GM19239 (cell line): ENCODE data around the gene A3GALT2.

Experiments used
- DNase-seq: peaks from one replicate; pipeline ENCODE4 v3.0.0; 2011; ENCODE audit warnings: low spot score; ENCODE audit not compliant: insufficient read length
- FAIRE-seq: peaks from 2 replicates; lab custom pipeline; 2011; peaks lifted over from hg19 to GRCh38; lab: Jason Lieb, UNC

The A3GALT2 gene

GRCh38 chr1:33351281-33351660 is 30.4 kb upstream of the A3GALT2 start:
- no peak for FAIRE-seq
- no peak for DNase-seq

DNA sequence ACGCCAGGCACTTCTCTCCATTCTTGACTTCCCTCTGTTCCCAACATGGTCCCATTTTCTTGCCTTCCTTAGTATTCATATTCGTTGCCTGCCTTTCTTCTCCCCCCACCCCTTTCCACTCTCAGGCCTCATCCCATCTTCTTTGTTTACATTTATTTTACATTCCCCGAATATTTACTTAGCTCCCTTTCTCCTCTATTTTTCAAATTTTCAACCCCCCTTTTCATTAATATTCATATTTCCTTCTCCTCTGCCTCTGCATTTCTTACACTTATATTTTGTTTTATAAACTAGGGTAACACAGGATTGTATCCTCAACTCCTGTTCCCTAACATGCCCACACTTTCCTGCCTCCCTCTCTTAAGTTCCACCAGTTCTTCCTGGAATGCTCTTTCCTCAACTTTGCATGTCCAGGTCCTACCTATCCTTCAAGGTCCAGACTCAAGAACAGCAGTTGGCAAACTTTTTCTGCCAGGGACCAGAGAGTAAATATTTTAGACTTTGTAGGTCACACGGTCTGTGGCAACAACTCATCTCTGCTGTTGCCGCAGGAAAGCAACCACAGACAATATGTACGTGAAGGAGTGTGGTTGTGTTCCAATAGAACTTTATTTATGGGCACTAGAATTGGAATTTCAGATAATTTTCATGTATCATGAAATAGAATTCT is 29.8 kb upstream of the A3GALT2 start:
- FAIRE-seq (peak; percentile 85), DNase-seq (no peak)

DNA sequence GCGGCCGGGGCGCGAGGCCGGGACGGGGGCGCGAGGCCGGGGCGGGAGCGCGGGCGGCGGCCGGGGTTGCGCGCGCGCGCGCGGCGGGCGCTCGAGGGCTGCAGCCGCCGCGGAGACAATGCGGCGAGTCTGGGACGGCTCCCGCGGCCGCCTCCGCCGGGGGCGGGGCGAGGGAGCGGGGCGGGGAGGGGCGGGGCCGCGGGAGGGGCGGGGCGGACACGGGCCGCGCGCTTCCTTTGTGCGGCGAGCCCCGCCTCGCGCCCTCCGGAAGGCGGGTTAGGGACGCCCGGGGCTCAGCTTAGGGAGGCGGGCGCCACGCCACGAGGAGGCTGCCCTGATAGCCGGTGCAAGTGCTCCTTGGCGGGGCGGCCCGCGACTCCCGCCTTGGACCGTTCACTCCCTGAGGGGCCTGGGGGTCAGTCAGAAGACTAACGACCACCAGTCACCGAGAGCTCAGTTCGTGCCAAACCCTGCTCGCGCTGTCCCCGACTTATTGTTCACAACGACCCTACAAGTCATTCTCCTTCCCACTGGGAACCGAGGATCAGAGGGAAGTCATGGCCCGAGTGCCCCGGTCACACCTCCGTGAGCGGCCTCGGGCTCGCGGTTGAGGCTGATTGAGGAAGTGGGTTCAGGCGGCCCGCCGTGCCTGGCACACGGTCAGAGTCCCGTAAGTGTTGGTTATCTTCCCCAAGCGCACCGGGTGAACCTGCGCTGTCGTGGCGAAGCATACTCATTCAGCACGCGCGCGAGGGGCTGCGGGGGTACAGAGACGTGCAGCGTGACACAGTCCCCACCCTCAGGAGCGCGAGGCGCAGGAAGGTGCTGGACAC is 29.1 kb upstream of the A3GALT2 start:
- DNase-seq = peak; percentile 96
- peak; percentile 28 for FAIRE-seq

GRCh38 chr1:33349081-33349759 is 28.3 kb upstream of the A3GALT2 start:
- peak; percentile 55 for DNase-seq
- no peak for FAIRE-seq

DNA sequence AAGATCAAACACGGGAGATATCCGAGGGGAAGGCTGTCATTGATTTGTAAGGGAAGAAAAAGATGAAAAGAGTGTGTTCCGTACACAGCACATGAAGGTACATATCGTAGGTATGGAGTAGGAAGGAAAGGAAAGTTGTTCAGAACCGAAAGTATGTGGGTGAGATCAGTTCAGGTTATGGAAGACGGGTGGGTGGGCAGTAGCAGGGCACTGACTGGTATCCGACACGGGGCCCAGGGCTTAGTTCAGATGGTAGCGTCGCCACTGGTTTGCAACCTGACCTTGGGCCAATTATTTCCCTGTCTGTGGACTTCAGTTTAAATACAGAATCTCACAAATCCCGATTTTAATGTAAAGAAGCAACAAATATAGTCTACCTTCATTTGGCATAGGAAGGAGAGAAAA is 27.8 kb upstream of the A3GALT2 start:
- DNase-seq (no peak), FAIRE-seq (peak; percentile 90)

DNA sequence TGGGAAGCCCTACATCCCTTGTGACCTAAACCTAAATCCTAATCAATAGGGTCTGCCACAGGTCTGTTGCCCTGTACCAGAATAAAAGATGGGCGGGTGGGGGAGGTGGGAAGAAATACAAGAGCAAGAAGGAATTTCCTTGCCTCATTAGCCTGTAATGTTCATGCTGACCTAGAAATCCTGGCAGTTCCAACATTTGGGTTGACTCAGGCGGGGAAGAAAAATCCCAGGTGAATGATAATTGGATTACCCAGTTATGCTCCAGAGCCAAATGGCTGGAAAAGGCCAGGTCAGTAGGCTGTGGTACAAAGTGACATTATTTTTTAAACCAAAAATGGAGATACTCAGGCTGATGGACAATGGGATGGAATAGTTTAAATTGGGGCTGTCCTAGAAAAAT is 27.3 kb upstream of the A3GALT2 start:
- FAIRE-seq (no peak), DNase-seq (no peak)

- FAIRE-seq = no peak
- DNase-seq = no peak
These were observed 26.7 kb upstream of the A3GALT2 start for GRCh38 chr1:33347650-33347992.

DNA sequence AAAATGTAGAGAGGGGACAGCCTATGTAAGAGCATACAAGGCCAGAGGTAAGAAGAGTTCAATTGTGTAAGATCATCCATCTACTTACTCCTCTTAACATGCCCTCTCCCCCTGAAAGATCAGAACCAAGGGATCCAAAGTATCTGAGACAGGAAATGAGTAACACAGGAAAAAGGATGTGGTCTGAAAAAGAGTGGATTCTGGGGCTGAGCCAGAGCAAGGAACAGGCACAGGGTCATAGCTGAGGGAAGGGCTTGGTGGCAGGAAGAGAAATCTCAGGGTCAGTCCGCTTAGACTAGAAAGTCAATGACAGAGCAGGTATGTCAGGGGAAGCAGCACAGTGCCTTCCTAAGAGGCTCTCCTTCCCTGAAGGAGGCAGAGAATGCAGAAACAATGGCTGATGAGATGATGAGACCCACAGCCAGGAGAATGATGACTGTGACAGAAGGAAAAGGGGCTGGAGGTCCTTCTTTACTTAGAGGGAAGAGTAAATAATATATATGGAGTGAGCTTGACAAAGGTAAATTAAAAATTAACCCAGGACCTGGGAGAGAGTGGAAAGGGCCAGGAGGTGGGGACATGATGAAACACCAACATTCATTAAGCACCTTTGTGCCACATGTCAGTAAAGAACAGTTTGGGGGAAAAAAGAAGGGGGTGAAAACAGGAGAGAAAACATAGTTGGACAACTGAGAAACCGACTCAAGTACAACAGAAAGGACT is 26.2 kb upstream of the A3GALT2 start:
- FAIRE-seq = no peak
- no peak for DNase-seq

- no peak for FAIRE-seq
- DNase-seq = no peak
These were observed 25.6 kb upstream of the A3GALT2 start for GRCh38 chr1:33346533-33346926.

DNA sequence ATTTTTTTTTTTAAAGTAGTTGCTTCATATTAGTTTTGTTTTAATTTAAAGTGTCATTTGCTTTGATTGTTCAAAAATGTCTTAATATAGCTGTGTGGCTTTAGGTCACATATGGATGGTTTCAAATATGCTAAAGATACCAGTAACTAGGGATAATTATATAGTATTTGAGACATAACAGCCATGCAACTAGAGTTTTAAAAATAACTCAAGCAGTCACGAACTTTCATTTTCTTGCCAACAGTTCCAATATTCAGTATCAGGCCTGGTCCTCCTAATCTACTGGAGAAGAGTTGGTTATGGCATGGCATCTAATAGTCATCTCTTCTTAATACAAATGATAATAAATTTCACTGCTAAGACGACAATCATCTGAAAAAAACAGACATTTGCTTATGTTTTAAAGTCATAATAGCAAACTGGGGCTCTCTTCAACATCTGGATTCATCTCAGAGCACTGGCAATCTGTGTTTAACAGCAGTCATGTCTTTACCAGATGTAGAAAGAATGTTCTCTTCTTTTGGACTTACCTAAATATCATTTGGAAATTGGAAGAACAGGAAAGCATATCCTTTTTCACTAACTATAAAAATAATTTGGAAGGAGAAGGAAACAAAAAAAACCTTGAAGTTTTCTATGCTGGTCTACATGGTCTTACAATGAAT is 24.1 kb upstream of the A3GALT2 start:
- DNase-seq (no peak), FAIRE-seq (no peak)

DNA sequence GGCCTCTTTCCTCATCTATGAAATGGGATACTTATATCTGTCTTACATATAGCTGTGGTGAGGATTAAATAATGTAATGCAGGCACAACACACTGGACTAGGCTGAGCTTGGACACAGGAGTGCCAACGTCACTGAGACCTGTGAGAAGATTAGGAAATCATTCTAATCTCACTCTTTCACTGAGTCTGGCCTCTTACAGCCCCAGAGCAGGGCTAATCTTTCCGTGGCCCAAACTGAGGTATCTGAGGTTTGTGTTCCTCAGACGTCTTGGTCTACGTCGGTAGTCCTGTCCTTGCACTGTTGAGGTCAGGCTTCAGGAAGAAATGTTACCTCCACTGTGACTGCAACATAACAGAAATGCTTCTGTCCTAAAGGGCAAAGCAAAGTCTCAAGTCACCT is 22.6 kb upstream of the A3GALT2 start:
- DNase-seq (no peak), FAIRE-seq (no peak)

DNA sequence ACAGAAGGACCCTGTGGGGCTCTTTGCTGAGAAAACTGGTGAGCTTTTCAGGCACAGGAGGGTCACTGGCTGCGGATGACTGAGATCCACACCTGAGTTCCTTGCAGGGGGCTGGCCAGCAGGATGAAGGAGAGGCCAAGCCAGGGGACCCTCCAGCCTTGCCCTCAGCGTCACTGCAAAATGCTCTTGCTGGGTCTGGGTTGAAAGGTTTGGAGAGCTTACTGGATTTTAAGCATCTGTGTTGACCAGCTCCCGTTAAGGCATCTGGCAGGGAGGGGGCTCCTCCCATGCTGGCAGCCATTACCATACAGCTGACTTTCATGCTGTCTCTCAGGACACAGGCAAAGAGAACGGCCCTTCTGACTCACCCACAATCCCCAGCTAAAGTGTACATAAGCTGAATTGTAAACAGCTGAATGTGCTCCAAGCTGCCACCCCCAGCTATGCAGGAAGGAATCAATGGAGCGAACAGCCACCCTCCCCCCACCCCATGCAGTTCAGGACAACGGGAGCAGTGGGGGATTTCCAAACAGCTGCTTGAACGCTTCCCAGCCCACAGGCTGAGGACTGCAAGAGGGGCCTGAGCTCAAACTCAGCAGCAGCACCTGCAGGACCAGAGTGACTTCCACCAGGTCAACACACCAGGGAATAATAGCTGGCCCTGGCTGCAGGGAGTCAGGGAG is 21.3 kb upstream of the A3GALT2 start:
- DNase-seq = no peak
- no peak for FAIRE-seq

GRCh38 chr1:33341190-33341589 is 20.3 kb upstream of the A3GALT2 start:
- FAIRE-seq (no peak), DNase-seq (no peak)

DNA sequence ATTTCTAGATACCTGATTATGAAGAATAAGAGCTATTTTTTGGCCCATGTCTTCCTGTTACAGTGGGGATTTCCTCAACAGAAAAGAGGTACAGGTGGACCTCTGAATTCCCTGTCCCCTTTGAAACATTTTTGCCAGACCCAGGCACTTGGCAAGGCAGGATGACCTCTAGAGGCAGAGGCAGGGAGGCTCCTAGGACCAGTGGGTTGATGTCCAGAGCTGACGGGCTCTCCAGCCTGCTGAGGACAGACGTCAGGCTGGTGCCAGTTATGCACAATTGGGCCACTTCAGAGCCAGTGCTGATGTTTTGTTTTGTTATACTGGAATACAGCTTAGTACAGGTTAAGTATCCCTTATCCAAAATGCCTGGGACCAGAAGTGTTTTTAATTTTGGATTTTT is 18.5 kb upstream of the A3GALT2 start:
- FAIRE-seq = no peak
- DNase-seq = no peak

DNA sequence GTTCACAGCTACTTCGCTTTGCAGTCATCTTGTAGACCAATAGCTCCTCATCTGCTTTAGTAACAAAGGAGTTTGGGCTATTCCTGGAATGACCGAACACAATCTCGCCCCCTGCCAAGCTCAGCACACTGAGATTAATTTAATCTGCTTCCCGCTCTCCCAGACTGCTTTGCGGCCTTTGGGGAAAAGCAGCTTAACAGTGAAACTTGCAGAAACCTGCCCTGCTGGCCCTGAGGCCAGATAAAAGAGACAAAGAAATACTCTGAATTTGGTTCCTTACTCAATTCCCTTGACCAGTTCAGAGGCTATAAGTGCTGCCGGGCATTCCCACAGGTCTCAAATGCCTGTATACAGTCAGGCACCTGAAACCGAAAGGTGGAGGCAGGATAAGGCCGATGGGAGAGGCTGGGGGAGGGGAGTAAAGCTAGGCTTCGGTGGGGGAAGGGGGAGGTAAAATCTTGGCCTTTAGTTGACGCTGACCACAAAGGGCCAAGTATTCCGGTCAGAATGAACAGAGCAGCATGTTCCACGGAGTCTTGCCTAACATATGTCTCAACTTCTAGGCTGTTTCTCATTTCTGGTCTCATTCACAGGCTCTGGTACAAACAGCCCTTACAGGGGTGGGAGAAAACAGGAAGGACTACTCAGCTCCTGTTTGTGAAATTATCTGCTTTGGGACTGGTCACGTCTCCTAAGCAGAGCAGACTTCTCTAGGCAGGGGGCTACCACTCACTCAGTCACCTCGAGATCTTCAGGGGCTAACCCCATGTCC is 17.7 kb upstream of the A3GALT2 start:
- no peak for DNase-seq
- no peak for FAIRE-seq

DNA sequence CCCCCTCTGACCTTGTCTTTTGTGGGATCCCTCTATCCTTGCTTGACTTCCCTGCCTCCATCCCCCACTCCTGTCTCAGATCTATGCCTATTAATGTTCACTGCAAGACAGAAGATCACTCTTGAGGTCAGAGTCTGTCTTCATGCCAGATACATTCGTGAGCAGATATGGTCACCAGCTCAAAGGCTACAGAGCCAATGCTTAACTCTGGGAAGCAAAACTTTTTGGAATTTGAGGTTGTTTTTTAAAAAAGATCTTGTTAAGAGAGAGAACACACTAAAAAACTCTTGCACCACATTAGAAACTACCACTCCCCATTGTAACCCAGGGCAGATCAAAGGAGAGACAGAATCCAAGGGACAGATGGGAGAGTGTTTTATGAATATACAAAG is 17.1 kb upstream of the A3GALT2 start:
- DNase-seq (no peak), FAIRE-seq (no peak)

DNA sequence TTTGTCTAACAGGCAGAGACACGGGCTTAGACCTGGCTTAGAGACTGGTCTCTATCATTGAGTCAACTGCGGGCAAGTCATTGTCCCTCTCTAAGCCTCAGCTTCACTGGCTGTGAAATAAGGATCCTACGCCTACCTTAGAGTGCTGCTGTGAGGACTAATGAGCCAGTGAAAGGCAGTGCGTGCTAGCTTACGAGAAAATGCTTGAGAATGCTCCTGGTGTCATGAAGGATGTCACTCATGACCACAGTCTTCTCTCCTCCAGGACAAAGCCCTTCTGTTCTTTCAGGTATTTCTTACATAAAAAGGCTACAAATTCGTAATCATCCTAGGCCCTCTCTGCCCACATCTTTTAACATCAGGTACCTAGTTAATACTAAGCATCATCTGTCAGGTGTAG is 16.5 kb upstream of the A3GALT2 start:
- FAIRE-seq (no peak), DNase-seq (no peak)

DNA sequence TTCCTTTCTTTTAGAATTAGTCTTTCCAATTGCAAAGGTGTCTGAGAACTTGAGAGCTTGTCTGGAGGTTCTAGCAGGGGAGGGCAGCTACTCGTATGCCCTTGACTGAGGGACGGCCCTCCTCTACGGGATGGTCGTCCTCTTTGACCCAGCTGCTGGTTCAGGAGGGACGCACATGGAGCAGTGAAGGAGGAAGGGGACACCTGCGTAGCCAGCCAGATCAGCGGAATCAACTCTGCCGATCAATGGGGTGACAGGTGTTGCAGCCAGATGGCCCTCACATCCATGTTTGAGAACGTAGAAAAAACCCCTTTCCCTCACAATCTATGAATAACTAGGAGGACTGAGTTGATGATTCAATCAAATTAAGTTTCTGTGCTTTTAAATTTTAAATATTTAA is 15.7 kb upstream of the A3GALT2 start:
- FAIRE-seq (no peak), DNase-seq (no peak)

GRCh38 chr1:33335020-33335419 is 14.1 kb upstream of the A3GALT2 start:
- DNase-seq = no peak
- FAIRE-seq = no peak
